GM19025 (cell line): ENCODE measurements around the gene UNC13B.
"Not testable (repeated sequence)": the region's sequence is repeated elsewhere in the genome, so short reads cannot be mapped to it uniquely, and the experiment has no call there.

Experiments used
- ATAC-seq: cut with Tn5 transposase; IDR thresholded peaks from one replicate; pipeline ENCODE4 v1.9.1; 2021; ENCODE audit warnings: mild to moderate bottlenecking, low read depth, moderate library complexity; ENCODE audit not compliant: unreplicated experiment

Gene UNC13B

DNA sequence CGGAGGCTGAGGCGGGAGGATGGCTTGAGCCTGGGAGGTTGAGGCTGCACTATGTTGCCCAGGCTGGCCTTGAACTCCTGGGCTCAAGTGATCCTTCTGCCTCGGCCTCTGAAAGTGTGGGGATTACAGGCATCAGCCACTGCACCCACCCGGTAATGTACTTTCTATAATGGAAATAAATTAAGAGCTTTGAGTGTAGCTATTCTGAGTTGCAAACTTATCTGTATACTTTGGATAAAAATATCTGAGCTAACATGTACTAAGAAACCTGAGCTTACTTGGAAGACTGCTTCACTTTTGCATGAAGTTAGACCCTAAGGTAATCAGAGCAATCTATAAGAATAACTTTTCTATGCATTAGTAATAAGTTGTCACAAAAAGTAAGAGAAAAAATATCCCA lies 50.0 kb downstream of the UNC13B start:
- ATAC-seq = no peak

GRCh38 chr9:35220659-35221338 lies 59.0 kb downstream of the UNC13B start:
- ATAC-seq = no peak

GRCh38 chr9:35225677-35226076 lies 63.9 kb downstream of the UNC13B start:
- ATAC-seq = no peak

DNA sequence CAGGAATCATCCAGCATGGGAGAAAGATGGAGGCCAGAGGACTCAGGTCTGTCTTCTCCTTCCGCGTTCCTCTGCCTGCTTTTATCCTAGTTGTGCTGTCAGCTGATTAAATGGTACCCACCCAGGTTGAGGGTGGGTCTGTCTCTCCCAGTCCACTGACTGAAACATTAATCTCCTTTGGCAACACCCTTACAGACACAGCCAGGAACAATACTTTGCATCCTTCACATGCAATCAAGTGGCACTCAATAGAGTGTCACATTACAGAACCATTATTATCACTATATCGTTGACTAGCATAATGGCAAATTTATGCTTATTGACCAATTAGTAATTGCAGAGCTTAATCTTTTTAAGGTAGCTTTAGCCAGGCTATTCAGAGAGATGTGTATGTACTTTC lies 64.8 kb downstream of the UNC13B start:
- ATAC-seq = no peak

- no peak for ATAC-seq
Measured at GRCh38 chr9:35227284-35227683, 65.5 kb downstream of the UNC13B start.

- ATAC-seq = no peak
Measured at GRCh38 chr9:35229066-35229778, 67.4 kb downstream of the UNC13B start.

DNA sequence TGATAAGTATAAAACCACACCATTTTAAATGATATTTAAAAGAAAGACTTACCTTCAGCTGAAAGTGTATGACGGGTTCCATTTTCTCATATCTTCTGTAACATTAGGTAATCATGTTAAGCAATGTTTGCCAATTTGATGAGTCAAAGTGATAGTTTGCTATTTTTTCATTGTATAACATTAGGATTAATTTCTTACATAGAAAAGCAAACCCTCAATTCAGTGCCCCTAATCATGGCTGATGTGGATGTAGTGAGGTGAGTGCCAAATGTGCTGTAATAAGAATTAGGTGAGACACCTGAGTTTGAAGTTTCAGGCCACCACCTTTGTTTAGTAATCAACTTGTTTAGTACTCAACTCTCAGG lies 68.0 kb downstream of the UNC13B start:
- ATAC-seq = no peak

DNA sequence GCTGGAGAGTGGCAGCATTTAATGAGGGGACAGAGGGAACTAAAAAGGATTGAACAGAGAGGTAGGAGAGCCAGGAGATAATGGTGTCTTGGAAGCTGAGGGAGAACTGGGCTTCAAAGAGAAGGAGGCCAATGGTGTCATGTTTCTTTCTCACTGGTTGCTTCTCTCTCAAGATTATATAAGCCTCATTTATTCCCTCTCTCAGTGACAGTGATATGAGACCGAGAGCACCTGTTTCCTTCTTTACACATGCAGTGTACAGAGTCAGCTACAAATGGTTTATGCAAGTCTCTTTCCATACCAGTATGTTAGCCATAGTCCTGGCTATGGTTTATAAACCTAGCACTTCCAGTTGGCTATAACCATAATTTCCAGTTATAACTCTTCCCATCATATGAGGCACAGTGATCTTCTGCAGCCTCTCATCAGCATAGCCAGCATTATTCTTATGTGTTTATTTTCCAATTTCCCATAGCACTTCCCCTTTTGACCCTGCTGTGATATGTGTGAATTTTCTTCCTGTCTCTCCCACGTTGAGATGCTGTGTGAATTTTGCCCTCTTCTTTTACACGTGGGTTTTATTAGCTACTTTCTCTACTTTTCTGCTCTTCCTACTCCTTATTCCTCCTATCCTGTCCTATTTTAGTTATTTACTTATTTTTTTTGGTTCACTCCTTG lies 71.2 kb downstream of the UNC13B start:
- ATAC-seq = no peak

DNA sequence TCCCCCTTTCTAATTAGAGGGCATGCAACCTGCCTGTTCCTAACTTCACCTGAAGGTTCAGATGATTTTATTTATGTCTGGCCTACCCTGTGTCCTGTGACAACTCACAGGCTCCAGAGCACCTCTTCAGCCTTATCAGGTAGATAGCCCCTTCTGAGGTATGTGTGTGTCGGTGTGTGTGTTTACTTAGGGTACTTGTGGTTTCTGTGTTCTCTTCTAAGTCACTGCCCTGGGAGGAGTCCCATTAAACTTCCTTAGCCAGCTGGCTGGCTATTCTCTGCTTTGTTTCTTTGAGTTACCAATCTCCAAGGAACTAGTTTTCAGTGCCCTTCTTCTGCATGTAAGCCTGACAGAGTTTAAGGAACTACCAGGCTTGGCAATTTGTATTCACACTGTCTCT lies 74.9 kb downstream of the UNC13B start:
- ATAC-seq = no peak

- ATAC-seq = no peak
Measured at GRCh38 chr9:35237311-35237710, 75.5 kb downstream of the UNC13B start.

- not testable (repeated sequence) for ATAC-seq
Measured at GRCh38 chr9:35245945-35246344, 84.1 kb downstream of the UNC13B start.

DNA sequence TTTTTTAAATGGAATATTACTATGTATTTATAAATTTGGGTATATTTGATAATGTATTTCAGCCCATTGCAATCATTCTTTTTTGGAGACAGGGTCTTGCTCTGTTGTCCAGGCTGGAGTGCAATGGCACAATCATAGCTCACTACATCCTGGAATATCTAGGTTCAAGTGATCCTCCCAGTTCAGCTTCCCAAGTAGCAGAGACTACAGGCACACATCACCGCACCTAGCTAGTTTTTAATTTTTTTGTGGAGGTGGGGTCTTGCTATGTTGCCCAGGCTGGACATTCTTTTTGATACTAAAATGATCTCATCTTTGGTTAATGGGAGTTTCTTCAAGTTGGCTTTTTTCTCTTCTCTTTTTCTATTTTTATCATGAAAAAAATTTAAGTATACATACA lies 91.3 kb downstream of the UNC13B start:
- ATAC-seq = no peak

GRCh38 chr9:35254237-35254636 lies 92.4 kb downstream of the UNC13B start:
- no peak for ATAC-seq

DNA sequence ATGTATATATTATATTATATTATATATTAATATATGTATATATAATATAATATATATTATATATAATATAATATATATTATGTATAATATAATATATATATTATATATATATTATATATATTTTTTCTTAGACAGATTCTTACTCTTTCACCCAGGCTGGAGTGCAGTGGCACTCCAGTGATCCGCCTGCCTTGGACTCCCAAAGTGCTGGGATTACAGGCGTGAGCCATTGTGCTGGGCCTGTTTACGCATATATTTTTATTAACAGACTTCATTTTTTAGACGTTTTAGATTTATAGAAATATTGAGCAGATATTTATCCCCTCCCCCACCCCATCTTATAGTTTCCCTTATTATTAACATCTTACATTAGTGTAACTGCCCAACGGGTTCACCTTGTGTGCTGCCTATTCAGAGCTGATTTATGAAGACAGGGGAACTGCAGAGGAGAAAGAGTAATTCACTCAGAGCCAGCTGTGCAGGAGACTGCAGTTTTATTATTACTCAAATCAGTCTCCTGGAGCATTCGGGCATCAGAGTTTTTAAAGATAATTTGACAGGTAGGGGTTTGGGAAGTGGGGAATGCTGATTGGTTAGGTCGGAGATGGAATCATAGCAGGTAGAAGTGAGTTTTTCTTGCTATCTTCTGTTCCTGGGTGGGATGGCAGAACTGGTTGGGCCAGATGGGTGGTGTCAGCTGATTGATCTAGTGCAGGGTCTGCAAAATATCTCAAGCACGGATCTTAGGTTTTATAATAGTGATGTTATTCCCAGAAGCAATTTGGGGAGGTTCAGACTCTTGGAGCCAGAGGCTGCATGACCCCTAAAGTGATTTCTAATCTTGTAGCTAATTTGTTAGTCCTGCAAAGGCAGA lies 93.4 kb downstream of the UNC13B start:
- ATAC-seq = no peak

DNA sequence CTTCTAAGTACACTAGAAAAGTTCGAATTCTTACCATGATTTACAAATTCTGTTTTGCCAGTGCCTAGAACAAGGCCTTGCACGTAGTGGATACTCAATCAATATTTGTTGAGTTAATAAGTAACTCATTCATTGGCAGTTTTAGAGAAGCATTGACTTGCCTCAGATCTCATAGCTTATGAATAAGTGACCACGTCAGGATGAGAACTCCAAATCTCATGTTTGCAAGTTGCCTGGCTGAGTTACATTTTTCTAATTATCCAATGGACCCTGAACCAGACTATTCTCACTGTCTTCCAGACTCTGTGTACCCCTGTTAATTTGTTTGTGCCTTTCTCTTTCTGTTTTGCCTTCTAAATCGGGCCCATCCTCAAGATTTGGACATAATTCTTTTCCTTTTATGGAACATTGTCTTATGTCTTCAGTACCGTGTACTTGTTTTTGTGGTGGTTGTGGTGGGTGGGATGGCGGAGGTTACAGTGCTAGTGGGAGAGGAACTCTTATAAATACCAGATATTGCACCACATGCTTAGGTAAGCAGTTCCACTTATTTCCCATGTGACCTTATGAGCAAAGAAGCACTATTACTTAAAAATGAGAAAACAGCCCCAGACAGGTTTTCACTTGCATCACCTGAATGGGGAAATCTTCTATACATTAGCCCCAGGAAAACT lies 96.3 kb downstream of the UNC13B start:
- ATAC-seq = no peak

DNA sequence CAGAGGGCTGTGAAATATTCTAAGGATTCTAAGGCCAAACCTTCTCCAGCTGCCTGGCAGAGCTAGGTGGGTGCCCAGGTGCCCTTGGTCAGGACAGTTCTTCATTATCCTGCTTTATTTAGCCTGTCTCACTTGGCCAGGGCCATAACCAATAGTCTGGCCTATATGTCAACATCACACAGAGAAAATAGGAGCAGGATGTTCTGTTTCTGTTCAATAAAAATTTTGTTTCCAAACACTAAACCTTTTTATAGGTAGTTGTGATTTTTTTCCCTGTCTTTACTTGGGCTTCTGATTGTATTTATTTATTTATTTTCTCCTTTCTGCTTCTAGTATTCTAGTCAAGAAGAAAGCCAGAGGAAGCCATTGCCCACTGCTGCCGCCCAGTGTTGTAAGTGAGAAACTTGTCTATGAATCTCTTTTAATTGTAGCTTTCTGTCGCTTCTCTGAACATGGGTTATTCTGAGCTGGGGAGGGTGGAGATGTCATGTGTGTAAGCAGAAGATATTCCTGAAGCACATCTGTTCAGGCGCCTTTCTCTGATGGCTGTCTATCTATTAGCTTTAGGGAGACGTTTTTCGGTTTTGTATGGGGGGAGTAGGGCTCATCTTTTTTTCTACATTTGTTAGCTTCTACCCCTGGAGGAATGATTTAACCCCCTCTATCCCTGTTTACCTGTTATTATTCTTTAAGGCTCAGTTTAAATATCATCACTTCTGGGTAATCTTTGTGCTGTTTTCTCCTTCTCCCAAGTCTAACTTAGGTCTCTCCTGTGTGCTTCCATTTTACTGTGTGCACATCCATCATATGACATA lies 97.1 kb downstream of the UNC13B start:
- ATAC-seq = no peak

DNA sequence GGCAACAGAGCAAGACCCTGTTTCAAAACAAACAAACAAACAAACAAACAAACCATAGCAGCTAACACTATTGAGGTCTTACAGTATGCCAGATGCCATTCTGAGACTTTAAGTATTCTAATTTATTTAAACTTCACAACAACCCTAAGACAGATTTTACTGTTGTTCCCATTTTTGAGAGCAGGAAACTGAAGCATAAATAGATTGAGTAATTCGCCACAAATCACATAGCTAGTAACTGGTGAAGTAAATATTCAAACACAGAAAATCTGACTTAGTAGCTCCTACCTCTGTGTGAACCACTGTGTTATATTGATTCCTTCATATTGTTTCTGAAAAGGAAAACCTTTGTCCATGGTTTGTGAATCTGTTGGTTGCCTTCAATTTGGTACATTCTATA lies 98.4 kb downstream of the UNC13B start:
- no peak for ATAC-seq

DNA sequence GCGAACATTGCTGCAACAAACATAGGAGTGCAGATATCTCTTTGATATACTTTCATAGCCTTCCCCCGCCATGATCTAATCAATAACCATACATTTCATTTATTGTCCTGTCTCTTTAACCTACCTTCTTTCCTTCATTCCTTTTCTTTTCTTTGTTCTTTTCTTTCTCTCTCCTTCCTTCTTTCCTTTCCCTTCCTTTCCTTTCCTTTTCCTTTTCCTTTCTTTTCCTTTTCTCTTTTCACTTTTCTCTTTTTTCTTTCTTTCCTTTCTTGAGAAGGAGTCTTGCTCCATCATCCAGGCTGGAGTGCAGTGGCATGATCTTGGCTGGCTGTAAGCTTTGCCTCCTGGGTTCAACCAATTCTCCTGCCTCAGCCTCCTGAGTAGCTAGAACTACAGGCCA lies 100.3 kb downstream of the UNC13B start:
- no peak for ATAC-seq

DNA sequence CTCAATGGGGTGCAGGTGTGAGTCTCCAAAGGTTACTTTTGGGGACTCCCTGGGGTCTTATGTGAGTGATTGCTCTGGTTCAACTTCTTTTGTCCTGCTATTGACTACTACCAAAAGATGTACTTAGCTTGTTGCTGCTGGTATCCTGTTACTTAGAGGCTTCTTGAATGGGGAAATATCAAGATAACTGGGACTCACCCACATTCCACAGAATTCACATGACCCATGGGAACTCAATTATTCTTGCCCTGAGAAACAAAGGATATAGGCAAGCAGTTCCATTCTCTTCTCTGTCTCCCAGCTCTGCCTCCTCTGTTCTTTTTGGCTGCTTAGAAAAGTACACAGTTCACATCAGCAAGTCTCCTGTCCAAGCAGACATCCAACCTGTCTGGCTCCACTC lies 105.9 kb downstream of the UNC13B start:
- ATAC-seq = no peak

DNA sequence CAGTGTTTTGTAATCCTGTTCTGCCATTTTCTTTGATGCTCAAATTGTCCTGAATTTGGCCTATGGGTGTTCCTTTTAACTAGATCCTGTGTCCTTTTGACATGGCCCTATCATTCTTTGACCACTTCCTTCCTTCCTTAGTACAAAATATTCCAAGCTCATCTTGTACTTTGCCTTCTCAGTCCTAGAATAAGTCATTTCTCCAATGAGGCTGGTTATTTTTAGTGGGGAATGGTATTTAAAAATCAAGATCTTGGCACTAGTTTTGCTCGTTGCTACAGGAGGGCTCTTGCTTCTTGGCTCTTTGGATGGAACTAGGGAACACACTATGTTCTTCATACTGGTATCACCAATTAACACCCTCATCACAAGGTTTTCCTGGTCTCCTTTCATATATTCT lies 108.1 kb downstream of the UNC13B start:
- no peak for ATAC-seq
